Type B pancreatic cell (in vitro differentiated cells): ENCODE measurements around the gene APBA2. TPM values are rescaled to one million over a fixed set of nuclear protein-coding genes. Genes with fewer than 3 reads are reported as not detected.

Experiments used
- DNase-seq: peaks from one replicate; pipeline ENCODE4 v3.0.0; 2021; ENCODE audit warnings: mixed read lengths; ENCODE audit not compliant: unreplicated experiment; ENCODE audit errors: extremely low spot score
- H3K27ac Mint-ChIP-seq: 2 replicates; pipeline ENCODE4 v1.8.0; 2021; ENCODE audit warnings: mild to moderate bottlenecking, mixed read lengths
- H3K27me3 Mint-ChIP-seq: 2 replicates; pipeline ENCODE4 v1.8.0; 2021; ENCODE audit warnings: mixed read lengths
- H3K36me3 Mint-ChIP-seq: 2 replicates; pipeline ENCODE4 v1.8.0; 2021; ENCODE audit warnings: mixed read lengths
- H3K4me1 Mint-ChIP-seq: one replicate; pipeline ENCODE4 v1.8.0; 2021; ENCODE audit warnings: mixed read lengths; ENCODE audit not compliant: unreplicated experiment
- H3K4me3 Mint-ChIP-seq: 2 replicates; pipeline ENCODE4 v1.8.0; 2021; ENCODE audit warnings: mild to moderate bottlenecking, mixed read lengths
- H3K9me3 Mint-ChIP-seq: 2 replicates; pipeline ENCODE4 v1.8.0; 2021; ENCODE audit warnings: mixed read lengths
- total RNA-seq: library from RNA; stranded (reverse); gene quantifications from 2 replicates; pipeline ENCODE4 v1.2.1, GENCODE V29; 2021; ENCODE audit warnings: low replicate concordance
- TF ChIP-seq, protein P1 (sequence below): fragments of 200-600 bp; sonication (generic); conservative IDR thresholded peaks from 2 replicates; pipeline ENCODE4 v1.5.0; 2021; ENCODE audit warnings: antibody characterized with exemption, mild to moderate bottlenecking

The APBA2 gene
- total RNA-seq, 1 donor from 2014 or later: 33.3 TPM

DNA sequence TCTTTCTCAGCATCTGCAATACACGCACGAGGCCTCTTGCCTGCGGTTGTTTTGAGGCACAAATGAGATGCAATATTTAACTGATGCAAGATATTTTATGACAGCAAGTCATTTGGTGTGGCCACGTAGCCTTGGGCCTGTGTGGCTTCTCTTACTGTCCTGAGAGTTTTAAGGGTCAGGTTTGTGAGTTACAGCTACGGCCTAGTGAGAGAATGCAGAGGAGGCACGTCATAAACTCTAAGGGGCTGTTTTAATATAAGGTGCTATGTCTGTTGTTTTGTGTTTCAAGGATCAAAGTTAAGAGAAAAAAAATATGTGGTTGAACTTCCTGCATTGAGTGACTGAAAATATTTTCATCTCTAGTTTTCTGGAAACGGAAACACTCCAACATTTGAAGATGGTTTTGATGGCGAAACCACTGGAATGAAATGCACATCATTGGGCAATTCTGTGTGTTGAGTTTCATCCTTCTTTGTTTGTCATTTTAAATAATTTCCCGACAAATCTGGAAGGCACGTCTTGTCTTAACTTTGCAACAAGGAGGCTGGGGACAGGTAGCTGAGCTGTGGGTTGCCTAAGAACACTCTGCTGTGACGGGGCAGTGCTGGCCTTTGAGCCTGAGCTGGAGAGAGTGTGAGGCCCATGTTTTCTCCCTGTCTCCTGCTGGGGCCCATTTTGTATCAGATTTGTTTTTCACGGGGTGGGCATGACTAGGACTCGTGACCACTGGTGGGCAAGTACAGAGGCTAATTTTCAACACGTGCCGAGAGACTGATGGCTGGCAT, 5.1 kb downstream of the APBA2 start:
- TF ChIP-seq, protein P1, sequence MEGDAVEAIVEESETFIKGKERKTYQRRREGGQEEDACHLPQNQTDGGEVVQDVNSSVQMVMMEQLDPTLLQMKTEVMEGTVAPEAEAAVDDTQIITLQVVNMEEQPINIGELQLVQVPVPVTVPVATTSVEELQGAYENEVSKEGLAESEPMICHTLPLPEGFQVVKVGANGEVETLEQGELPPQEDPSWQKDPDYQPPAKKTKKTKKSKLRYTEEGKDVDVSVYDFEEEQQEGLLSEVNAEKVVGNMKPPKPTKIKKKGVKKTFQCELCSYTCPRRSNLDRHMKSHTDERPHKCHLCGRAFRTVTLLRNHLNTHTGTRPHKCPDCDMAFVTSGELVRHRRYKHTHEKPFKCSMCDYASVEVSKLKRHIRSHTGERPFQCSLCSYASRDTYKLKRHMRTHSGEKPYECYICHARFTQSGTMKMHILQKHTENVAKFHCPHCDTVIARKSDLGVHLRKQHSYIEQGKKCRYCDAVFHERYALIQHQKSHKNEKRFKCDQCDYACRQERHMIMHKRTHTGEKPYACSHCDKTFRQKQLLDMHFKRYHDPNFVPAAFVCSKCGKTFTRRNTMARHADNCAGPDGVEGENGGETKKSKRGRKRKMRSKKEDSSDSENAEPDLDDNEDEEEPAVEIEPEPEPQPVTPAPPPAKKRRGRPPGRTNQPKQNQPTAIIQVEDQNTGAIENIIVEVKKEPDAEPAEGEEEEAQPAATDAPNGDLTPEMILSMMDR: no peak
- H3K36me3 Mint-ChIP-seq: peaks cover 3% of the 10 kb centered on the region
- H3K9me3 Mint-ChIP-seq: no peaks in the 10 kb centered on the region
- H3K27me3 Mint-ChIP-seq: peaks cover 12% of the 10 kb centered on the region
- no peak overlapping the region for H3K27ac Mint-ChIP-seq
- no peak for DNase-seq
- peak overlapping the region; percentile 18 for H3K4me3 Mint-ChIP-seq
- H3K4me1 Mint-ChIP-seq: peaks cover 33% of the 10 kb centered on the region

GRCh38 chr15:28891588-28891987, 5.8 kb downstream of the APBA2 start:
- H3K4me3 Mint-ChIP-seq: no peak overlapping the region
- DNase-seq: no peak
- no peak overlapping the region for H3K27ac Mint-ChIP-seq
- H3K27me3 Mint-ChIP-seq: peaks cover 12% of the 10 kb centered on the region
- peaks cover 33% of the 10 kb centered on the region for H3K4me1 Mint-ChIP-seq
- H3K9me3 Mint-ChIP-seq: no peaks in the 10 kb centered on the region
- H3K36me3 Mint-ChIP-seq: peaks cover 3% of the 10 kb centered on the region
- TF ChIP-seq, protein P1: no peak

DNA sequence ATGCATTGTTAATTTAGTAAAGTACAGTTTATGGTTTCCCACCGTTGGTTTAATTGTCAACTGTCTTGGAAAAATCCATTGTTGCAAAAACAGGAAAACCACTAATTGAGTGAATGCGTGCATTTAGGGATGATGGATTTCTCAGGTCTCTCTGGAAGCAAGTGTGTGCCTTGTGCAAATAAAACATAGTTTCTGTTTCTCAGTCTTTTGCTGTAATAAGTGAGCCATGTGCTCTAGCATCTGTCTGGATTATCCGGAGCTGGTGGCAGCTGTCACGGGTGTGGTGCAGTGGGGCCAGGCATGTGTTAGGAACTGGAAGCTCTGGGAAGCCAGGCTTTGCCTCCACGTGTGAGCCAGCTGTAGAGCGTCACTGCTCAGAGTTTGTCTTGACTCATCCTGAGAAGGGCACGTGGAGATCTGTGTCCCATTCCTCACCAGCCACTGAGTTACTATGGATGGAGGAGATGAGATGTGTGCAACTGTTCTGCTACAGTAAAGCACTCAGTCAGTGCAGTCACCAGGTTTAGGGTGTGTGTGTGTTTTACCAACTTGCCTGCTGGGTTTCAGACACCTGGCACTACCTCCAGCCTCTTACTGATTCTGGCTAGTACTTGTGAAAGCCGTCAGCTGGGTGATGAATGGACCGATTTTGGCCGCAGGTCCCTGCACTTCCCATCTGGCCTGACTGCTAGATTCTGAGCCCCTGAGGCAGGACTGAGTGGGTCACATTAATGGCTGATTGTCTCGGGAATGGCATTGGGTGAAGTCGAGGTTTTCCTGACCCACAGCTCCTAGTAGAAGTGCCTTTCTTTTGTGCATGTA, 7.2 kb downstream of the APBA2 start:
- Mint-ChIP-seq H3K4me1 (peaks cover 30% of the 10 kb centered on the region), H3K27me3 (peaks cover 6% of the 10 kb centered on the region)

GRCh38 chr15:28894631-28895030, 8.9 kb downstream of the APBA2 start:
- no peak overlapping the region for H3K4me3 Mint-ChIP-seq
- H3K4me1 Mint-ChIP-seq: peaks cover 24% of the 10 kb centered on the region
- TF ChIP-seq, protein P1: no peak
- H3K27me3 Mint-ChIP-seq: peaks cover under 1% of the 10 kb centered on the region
- no peaks in the 10 kb centered on the region for H3K9me3 Mint-ChIP-seq
- H3K27ac Mint-ChIP-seq: no peak overlapping the region
- H3K36me3 Mint-ChIP-seq: peaks cover 11% of the 10 kb centered on the region
- DNase-seq: no peak

More for the DNA sequence above, 7.2 kb downstream of the APBA2 start:
- TF ChIP-seq, protein P1: no peak
- peaks cover 9% of the 10 kb centered on the region for H3K36me3 Mint-ChIP-seq
- DNase-seq: no peak
- H3K4me3 Mint-ChIP-seq: no peak overlapping the region
- no peak overlapping the region for H3K27ac Mint-ChIP-seq
- no peaks in the 10 kb centered on the region for H3K9me3 Mint-ChIP-seq

DNA sequence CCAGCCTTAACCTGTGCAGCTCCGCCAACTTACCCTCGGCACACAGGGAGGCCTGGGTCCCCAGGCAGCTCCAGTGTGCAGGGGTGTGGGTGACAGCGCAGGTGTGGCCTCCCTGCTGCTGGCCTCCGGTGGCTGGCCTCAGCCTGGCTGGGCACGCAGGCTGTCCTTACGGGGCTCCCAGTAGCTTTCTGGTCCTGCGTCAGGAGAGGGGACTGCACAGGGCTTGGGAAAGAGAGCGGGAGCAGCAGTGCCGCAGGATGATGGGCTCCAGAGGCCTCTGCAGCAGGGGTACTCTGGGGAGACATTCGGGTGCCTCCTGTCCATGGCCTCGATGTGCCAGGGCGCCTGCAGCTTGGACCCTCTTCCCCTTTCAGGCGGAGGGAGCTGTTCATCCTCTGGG, 9.4 kb downstream of the APBA2 start:
- TF ChIP-seq, protein P1: no peak
- DNase-seq: no peak
- Mint-ChIP-seq H3K27ac (no peak overlapping the region), H3K4me1 (peaks cover 19% of the 10 kb centered on the region), H3K9me3 (no peaks in the 10 kb centered on the region), H3K27me3 (no peaks in the 10 kb centered on the region), H3K36me3 (peaks cover 11% of the 10 kb centered on the region), H3K4me3 (no peak overlapping the region)
